Suprapubic skin (tissue), 4 donors: Measurements from ENCODE around the gene PARVB. TPM values are rescaled to one million over a fixed set of nuclear protein-coding genes. Genes with fewer than 3 reads are reported as not detected.

Source experiments
- DNase-seq, 2 donors: peaks; one replicate each; pipeline ENCODE4 v3.0.0-alpha.2; 2019; ENCODE audit warnings: low spot score in 2 of 2
- H3K27ac ChIP-seq: fragments of 200-600 bp; sonication (generic); one replicate; pipeline ENCODE4 v1.5.1; 2019
- H3K27me3 ChIP-seq: fragments of 200-600 bp; sonication (generic); one replicate; pipeline ENCODE4 v1.5.1; 2019
- H3K36me3 ChIP-seq: fragments of 200-600 bp; sonication (generic); one replicate; pipeline ENCODE4 v1.5.1; 2019
- H3K4me1 ChIP-seq: fragments of 200-600 bp; sonication (generic); one replicate; pipeline ENCODE4 v1.5.1; 2019
- H3K4me3 ChIP-seq: fragments of 200-600 bp; sonication (generic); one replicate; pipeline ENCODE4 v1.5.1; 2019; ENCODE audit warnings: mild to moderate bottlenecking
- H3K9me3 ChIP-seq: fragments of 200-600 bp; sonication (generic); one replicate; pipeline ENCODE4 v1.5.1; 2019
- EP300 ChIP-seq: sonication (generic); formaldehyde crosslinking; IDR thresholded peaks from one replicate; pipeline ENCODE4 v1.6.1; 2017; ENCODE audit warnings: antibody characterized with exemption
- POLR2A ChIP-seq, 2 donors: fragments of 450-650 bp; IDR thresholded peaks; one replicate each; pipeline ENCODE4 v1.6.1; 2017; ENCODE audit warnings: antibody characterized with exemption in 2 of 2, mild to moderate bottlenecking in 2 of 2, moderate library complexity in 2 of 2
- POLR2AphosphoS5 ChIP-seq, 3 donors: sonication (generic); formaldehyde crosslinking; IDR thresholded peaks; one replicate each; pipeline ENCODE4 v1.6.1; 2017; ENCODE audit warnings: antibody characterized with exemption in 3 of 3
- WGBS: methylation state at CpG from one replicate; pipeline ENCODE4 v1.1.5; 2018; 5-methylcytosine and 5-hydroxymethylcytosine counted together
- total RNA-seq, 4 donors: library from RNA; depleted of rRNA; stranded (reverse); fragments of >200 nt; gene quantifications; one replicate each; pipeline ENCODE4 v1.1.0, GENCODE V29; 2016
- TF ChIP-seq, protein P1 (sequence below), 2 donors: fragments of 200-600 bp in 1 of 2; fragments of 450-650 bp in 1 of 2; sonication (generic) in 1 of 2; IDR thresholded peaks; one replicate each; pipeline ENCODE4 v1.5.1; 2016 to 2019; ENCODE audit warnings: antibody characterized with exemption in 2 of 2, mild to moderate bottlenecking in 1 of 2, moderate library complexity in 1 of 2

The PARVB gene
- total RNA-seq, 4 donors from 2014 or later, result 9.7 to 17.8 (median 13.3) TPM

- WGBS, result 87% methylated on average over 10 of the region's 12 CpGs
- Histone ChIP-seq H3K4me3 (no peak overlapping the region), H3K4me1 (no peaks in the 10 kb centered on the region), H3K9me3 (no peaks in the 10 kb centered on the region), H3K27me3 (no peaks in the 10 kb centered on the region), H3K36me3 (peaks cover 4% of the 10 kb centered on the region), H3K27ac (no peak overlapping the region)
- DNase-seq, result no peak
- TF ChIP-seq, protein P1, sequence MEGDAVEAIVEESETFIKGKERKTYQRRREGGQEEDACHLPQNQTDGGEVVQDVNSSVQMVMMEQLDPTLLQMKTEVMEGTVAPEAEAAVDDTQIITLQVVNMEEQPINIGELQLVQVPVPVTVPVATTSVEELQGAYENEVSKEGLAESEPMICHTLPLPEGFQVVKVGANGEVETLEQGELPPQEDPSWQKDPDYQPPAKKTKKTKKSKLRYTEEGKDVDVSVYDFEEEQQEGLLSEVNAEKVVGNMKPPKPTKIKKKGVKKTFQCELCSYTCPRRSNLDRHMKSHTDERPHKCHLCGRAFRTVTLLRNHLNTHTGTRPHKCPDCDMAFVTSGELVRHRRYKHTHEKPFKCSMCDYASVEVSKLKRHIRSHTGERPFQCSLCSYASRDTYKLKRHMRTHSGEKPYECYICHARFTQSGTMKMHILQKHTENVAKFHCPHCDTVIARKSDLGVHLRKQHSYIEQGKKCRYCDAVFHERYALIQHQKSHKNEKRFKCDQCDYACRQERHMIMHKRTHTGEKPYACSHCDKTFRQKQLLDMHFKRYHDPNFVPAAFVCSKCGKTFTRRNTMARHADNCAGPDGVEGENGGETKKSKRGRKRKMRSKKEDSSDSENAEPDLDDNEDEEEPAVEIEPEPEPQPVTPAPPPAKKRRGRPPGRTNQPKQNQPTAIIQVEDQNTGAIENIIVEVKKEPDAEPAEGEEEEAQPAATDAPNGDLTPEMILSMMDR (IDR thresholded peaks at IDR 0.05), result no peak
- TF ChIP-seq POLR2AphosphoS5 (IDR thresholded peaks at IDR 0.05), result no peak
- TF ChIP-seq EP300, result no peak
- TF ChIP-seq POLR2A (IDR thresholded peaks at IDR 0.05), result no peak
Observed at GRCh38 chr22:44118645-44119315, 94.7 kb downstream of the PARVB start.

DNA sequence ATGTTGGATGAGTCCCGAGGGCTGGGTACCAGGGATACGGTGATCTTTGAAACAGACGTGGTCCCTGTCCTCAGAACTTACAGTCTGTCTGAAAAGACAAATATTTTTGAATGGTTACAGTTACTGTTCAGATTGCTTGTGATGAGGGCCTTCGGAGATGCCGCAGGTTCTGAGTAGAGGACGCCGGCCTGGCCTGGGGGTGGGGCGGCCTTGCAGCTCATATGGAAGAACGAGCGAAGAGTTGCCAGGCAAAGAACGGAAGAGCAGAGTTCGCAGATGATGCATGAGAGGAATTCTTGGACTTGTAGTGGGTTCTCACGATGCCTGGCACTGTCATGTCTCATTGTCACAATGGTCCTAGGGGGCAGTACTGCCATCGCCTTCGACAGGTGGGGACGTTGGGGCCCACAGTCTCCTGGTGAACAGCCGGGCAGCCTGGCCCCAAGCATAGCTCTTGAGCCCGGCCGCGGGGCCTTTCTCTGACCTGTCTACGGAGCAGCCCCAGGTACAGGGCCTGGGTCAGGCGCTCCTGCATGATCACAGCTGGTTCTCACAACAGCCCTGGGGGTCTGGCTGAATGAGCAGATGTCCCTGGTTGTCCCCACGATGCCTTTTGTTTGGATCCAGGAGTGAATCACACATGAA lies 95.7 kb downstream of the PARVB start:
- Histone ChIP-seq H3K27ac (no peak overlapping the region), H3K9me3 (no peaks in the 10 kb centered on the region), H3K36me3 (peaks cover 4% of the 10 kb centered on the region), H3K4me3 (no peak overlapping the region), H3K4me1 (no peaks in the 10 kb centered on the region), H3K27me3 (no peaks in the 10 kb centered on the region)
- 83% methylated on average over 19 of the region's 23 CpGs for WGBS
- DNase-seq, result no peak
- TF ChIP-seq POLR2A (IDR thresholded peaks at IDR 0.05) (no peak), POLR2AphosphoS5 (IDR thresholded peaks at IDR 0.05) (no peak), EP300 (no peak)
- TF ChIP-seq, protein P1 (IDR thresholded peaks at IDR 0.05), result no peak

- TF ChIP-seq POLR2AphosphoS5 (IDR thresholded peaks at IDR 0.05) (no peak), EP300 (no peak), POLR2A (IDR thresholded peaks at IDR 0.05) (no peak)
- TF ChIP-seq, protein P1 (IDR thresholded peaks at IDR 0.05), result no peak
- no peak for DNase-seq
- no peak overlapping the region for H3K27ac ChIP-seq
- H3K4me1 ChIP-seq, result no peaks in the 10 kb centered on the region
- peaks cover 4% of the 10 kb centered on the region for H3K36me3 ChIP-seq
- no peaks in the 10 kb centered on the region for H3K9me3 ChIP-seq
- no peak overlapping the region for H3K4me3 ChIP-seq
- no peaks in the 10 kb centered on the region for H3K27me3 ChIP-seq
- WGBS, result 84% methylated on average over 8 of the region's 8 CpGs
Observed at GRCh38 chr22:44120314-44120704, 96.2 kb downstream of the PARVB start.

DNA sequence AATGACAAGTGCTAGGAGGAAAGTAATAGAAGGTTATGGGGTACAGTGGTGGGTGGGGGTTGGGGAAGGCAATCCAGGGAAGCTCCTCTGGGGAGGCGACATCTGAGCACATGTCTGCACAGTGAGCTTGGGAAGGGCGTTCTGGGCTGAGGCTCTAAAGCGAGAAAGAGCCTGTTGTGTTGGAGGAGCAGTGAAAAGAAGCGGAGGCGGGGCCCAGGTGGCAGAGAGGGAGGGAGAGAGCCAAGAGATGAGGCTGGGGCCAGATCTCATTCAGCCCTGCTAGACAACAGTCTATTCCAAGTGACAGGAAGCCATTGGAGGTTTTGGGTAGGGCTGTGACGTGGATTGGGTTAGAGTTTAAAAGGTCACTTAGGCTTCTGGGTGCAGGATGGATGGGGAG lies 101.3 kb downstream of the PARVB start:
- no peaks in the 10 kb centered on the region for H3K27me3 ChIP-seq
- no peaks in the 10 kb centered on the region for H3K4me1 ChIP-seq
- no peak overlapping the region for H3K4me3 ChIP-seq
- H3K27ac ChIP-seq, result no peak overlapping the region
- H3K9me3 ChIP-seq, result no peaks in the 10 kb centered on the region
- H3K36me3 ChIP-seq, result no peaks in the 10 kb centered on the region
- WGBS, result 80% methylated on average over 6 of the region's 6 CpGs
- no peak for TF ChIP-seq POLR2A (IDR thresholded peaks at IDR 0.05)
- TF ChIP-seq EP300, result no peak
- TF ChIP-seq, protein P1 (IDR thresholded peaks at IDR 0.05), result no peak
- no peak for TF ChIP-seq POLR2AphosphoS5 (IDR thresholded peaks at IDR 0.05)
- no peak for DNase-seq

DNA sequence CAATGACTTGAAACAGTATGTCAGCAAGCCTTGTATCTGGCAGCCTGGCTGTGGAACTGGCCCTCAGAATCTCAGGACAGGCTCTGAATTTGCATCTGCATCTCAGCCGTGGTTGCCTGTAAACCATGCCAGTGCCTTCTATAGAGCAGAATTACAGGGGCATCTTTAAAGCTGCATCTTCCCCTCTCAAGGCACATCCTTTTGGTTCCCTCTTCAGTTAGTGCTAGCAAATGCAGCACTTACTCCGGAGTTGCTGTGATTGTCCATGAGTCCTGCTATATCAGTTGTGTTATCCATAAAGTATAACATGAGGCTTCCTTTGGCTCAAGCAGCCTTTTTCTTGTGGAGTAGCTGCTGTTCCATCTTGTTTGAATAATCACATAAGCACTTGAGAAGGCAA lies 102.7 kb downstream of the PARVB start:
- no peak overlapping the region for H3K4me3 ChIP-seq
- H3K27ac ChIP-seq, result no peak overlapping the region
- no peaks in the 10 kb centered on the region for H3K27me3 ChIP-seq
- no peaks in the 10 kb centered on the region for H3K36me3 ChIP-seq
- no peak for TF ChIP-seq POLR2AphosphoS5 (IDR thresholded peaks at IDR 0.05)
- TF ChIP-seq EP300, result no peak
- TF ChIP-seq POLR2A (IDR thresholded peaks at IDR 0.05), result no peak
- TF ChIP-seq, protein P1 (IDR thresholded peaks at IDR 0.05), result no peak
- H3K9me3 ChIP-seq, result no peaks in the 10 kb centered on the region
- H3K4me1 ChIP-seq, result no peaks in the 10 kb centered on the region
- 100% methylated on average over 2 of the region's 2 CpGs for WGBS
- DNase-seq, result no peak
